Glutamatergic neuron (in vitro differentiated cells): Measurements from ENCODE around the gene REPS2. TPM values are rescaled to one million over a fixed set of nuclear protein-coding genes. Genes with fewer than 3 reads are reported as not detected.

Experiments used
- DNase-seq: peaks from one replicate; pipeline ENCODE4 v3.0.0; 2022
- H3K27ac Mint-ChIP-seq: one replicate; pipeline ENCODE4 v1.8.0; 2020; ENCODE audit warnings: mild to moderate bottlenecking, mixed read lengths, inconsistent platforms; ENCODE audit not compliant: unreplicated experiment
- H3K27me3 Mint-ChIP-seq: one replicate; pipeline ENCODE4 v1.8.0; 2020; ENCODE audit warnings: mild to moderate bottlenecking, moderate library complexity, mixed read lengths, inconsistent platforms; ENCODE audit not compliant: unreplicated experiment
- H3K36me3 Mint-ChIP-seq: one replicate; pipeline ENCODE4 v1.8.0; 2020; ENCODE audit warnings: mild to moderate bottlenecking, mixed read lengths, inconsistent platforms; ENCODE audit not compliant: unreplicated experiment
- H3K4me1 Mint-ChIP-seq: one replicate; pipeline ENCODE4 v1.8.0; 2020; ENCODE audit warnings: mild to moderate bottlenecking, low read depth, mixed read lengths, inconsistent platforms; ENCODE audit not compliant: unreplicated experiment
- H3K4me3 Mint-ChIP-seq: one replicate; pipeline ENCODE4 v1.8.0; 2020; ENCODE audit warnings: mild to moderate bottlenecking, mixed read lengths, inconsistent platforms; ENCODE audit not compliant: unreplicated experiment
- H3K9me3 Mint-ChIP-seq: one replicate; pipeline ENCODE4 v1.8.0; 2020; ENCODE audit warnings: mild to moderate bottlenecking, moderate library complexity, mixed read lengths, inconsistent platforms; ENCODE audit not compliant: unreplicated experiment
- total RNA-seq: library from RNA; stranded (reverse); fragmentation: NEBNext Ultra II Directional; extraction: Animal tissue kit (Norgen Biotek cat#: 25700); gene quantifications from one replicate; pipeline ENCODE4 v1.2.1, GENCODE V29; 2021; ENCODE audit not compliant: unreplicated experiment
- TF ChIP-seq, protein P1 (sequence below): fragments of 200-600 bp; sonication (generic); IDR thresholded peaks from one replicate; pipeline ENCODE4 v1.5.0; 2021; ENCODE audit not compliant: partially characterized antibody, unreplicated experiment

REPS2 gene
- total RNA-seq, 1 donor from 2014 or later, result 3.1 TPM

- TF ChIP-seq, protein P1, sequence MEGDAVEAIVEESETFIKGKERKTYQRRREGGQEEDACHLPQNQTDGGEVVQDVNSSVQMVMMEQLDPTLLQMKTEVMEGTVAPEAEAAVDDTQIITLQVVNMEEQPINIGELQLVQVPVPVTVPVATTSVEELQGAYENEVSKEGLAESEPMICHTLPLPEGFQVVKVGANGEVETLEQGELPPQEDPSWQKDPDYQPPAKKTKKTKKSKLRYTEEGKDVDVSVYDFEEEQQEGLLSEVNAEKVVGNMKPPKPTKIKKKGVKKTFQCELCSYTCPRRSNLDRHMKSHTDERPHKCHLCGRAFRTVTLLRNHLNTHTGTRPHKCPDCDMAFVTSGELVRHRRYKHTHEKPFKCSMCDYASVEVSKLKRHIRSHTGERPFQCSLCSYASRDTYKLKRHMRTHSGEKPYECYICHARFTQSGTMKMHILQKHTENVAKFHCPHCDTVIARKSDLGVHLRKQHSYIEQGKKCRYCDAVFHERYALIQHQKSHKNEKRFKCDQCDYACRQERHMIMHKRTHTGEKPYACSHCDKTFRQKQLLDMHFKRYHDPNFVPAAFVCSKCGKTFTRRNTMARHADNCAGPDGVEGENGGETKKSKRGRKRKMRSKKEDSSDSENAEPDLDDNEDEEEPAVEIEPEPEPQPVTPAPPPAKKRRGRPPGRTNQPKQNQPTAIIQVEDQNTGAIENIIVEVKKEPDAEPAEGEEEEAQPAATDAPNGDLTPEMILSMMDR, result no peak
- Mint-ChIP-seq H3K4me1 (no peaks in the 10 kb centered on the region), H3K4me3 (no peak overlapping the region), H3K36me3 (peaks cover 14% of the 10 kb centered on the region), H3K27me3 (no peaks in the 10 kb centered on the region), H3K9me3 (no peaks in the 10 kb centered on the region), H3K27ac (no peak overlapping the region)
- DNase-seq, result no peak
Observed at GRCh38 chrX:17161991-17162390, 215.5 kb downstream of the REPS2 start.

GRCh38 chrX:17164079-17164478 lies 217.6 kb downstream of the REPS2 start:
- no peaks in the 10 kb centered on the region for H3K9me3 Mint-ChIP-seq
- H3K4me1 Mint-ChIP-seq, result no peaks in the 10 kb centered on the region
- H3K36me3 Mint-ChIP-seq, result peaks cover 14% of the 10 kb centered on the region
- no peak overlapping the region for H3K4me3 Mint-ChIP-seq
- no peak overlapping the region for H3K27ac Mint-ChIP-seq
- no peak for DNase-seq
- TF ChIP-seq, protein P1, result no peak
- H3K27me3 Mint-ChIP-seq, result no peaks in the 10 kb centered on the region

DNA sequence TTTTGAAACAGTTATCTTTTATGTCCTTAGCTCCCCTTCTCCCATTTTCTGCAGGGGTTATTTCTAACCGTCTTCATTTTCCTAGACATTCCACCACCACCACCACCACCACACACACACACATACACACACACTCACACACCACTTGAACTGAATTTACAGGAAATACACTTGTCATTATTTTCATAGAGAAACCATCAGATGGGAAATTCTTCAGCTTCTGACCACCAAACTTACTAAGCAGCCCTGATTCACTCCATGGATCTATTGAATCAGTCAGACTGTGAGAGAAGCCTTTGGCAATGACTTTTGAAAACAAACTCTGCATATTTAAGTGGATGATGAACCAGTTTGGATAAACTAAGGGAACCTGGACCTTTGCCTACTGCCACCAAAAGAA lies 218.5 kb downstream of the REPS2 start:
- no peaks in the 10 kb centered on the region for H3K9me3 Mint-ChIP-seq

GRCh38 chrX:17167915-17168314 lies 221.5 kb downstream of the REPS2 start:
- no peaks in the 10 kb centered on the region for H3K27me3 Mint-ChIP-seq

More for the DNA sequence above, 218.5 kb downstream of the REPS2 start:
- no peaks in the 10 kb centered on the region for H3K4me1 Mint-ChIP-seq
- no peak for DNase-seq
- H3K27ac Mint-ChIP-seq, result no peak overlapping the region
- TF ChIP-seq, protein P1, result no peak
- H3K4me3 Mint-ChIP-seq, result no peak overlapping the region
- H3K27me3 Mint-ChIP-seq, result no peaks in the 10 kb centered on the region
- H3K36me3 Mint-ChIP-seq, result peaks cover 14% of the 10 kb centered on the region

GRCh38 chrX:17170973-17171372 lies 224.5 kb downstream of the REPS2 start:
- no peak overlapping the region for H3K27ac Mint-ChIP-seq
- no peaks in the 10 kb centered on the region for H3K4me1 Mint-ChIP-seq
- no peak for DNase-seq
- TF ChIP-seq, protein P1, result no peak
- H3K36me3 Mint-ChIP-seq, result no peaks in the 10 kb centered on the region
- no peaks in the 10 kb centered on the region for H3K27me3 Mint-ChIP-seq
- H3K4me3 Mint-ChIP-seq, result no peak overlapping the region
- peaks cover 2% of the 10 kb centered on the region for H3K9me3 Mint-ChIP-seq

More at GRCh38 chrX:17167915-17168314, 221.5 kb downstream of the REPS2 start:
- Mint-ChIP-seq H3K27ac (no peak overlapping the region), H3K4me3 (no peak overlapping the region), H3K4me1 (no peaks in the 10 kb centered on the region), H3K36me3 (peaks cover 1% of the 10 kb centered on the region), H3K9me3 (no peaks in the 10 kb centered on the region)
- TF ChIP-seq, protein P1, result no peak
- DNase-seq, result no peak
